HEK293T (cell line): Measurements from ENCODE around the gene POU2F2.

Source experiments
- CTCF ChIA-PET: fragments of 350-600 bp; formaldehyde crosslinking; extraction: SDS; loops from one replicate; lab custom pipeline; 2021; ENCODE audit warnings: antibody characterized with exemption, inconsistent platforms; lab: Yijun Ruan, JAX
- POLR2A ChIA-PET: fragments of 350-600 bp; formaldehyde crosslinking; extraction: SDS; loops from one replicate; lab custom pipeline; 2020; ENCODE audit warnings: antibody characterized with exemption, inconsistent platforms; lab: Yijun Ruan, JAX
- DNase-seq: peaks from one replicate; pipeline ENCODE4 v3.0.0; 2012; ENCODE audit warnings: mixed read lengths; ENCODE audit errors: extremely low spot score
- ARNT ChIP-seq: fragments of 450-650 bp; IDR thresholded peaks from 2 replicates; pipeline ENCODE4 v1.6.1; 2017; ENCODE audit warnings: mild to moderate bottlenecking
- BHLHE40 ChIP-seq: fragments of 450-650 bp; IDR thresholded peaks from 2 replicates; pipeline ENCODE4 v1.6.1; 2016; ENCODE audit warnings: mild to moderate bottlenecking, moderate library complexity, borderline replicate concordance
- CTBP1 ChIP-seq: fragments of 450-650 bp; IDR thresholded peaks from 2 replicates; pipeline ENCODE4 v1.6.1; 2016; ENCODE audit warnings: borderline replicate concordance
- ELF4 ChIP-seq: fragments of 450-650 bp; IDR thresholded peaks from 2 replicates; pipeline ENCODE4 v1.6.1; 2017; ENCODE audit warnings: antibody characterized with exemption
- FOXA1 ChIP-seq: fragments of 450-650 bp; IDR thresholded peaks from 2 replicates; pipeline ENCODE4 v1.6.1; 2016; ENCODE audit warnings: mild to moderate bottlenecking
- FOXK2 ChIP-seq: fragments of 450-650 bp; IDR thresholded peaks from 2 replicates; pipeline ENCODE4 v1.6.1; 2016; ENCODE audit warnings: mild to moderate bottlenecking
- FOXM1 ChIP-seq: fragments of 450-650 bp; IDR thresholded peaks from 2 replicates; pipeline ENCODE4 v1.6.1; 2017; ENCODE audit warnings: mild to moderate bottlenecking, borderline replicate concordance
- HDGF ChIP-seq: fragments of 450-650 bp; IDR thresholded peaks from 2 replicates; pipeline ENCODE4 v1.6.1; 2017; ENCODE audit warnings: antibody characterized with exemption, borderline replicate concordance
- L3MBTL2 ChIP-seq: fragments of 450-650 bp; conservative IDR thresholded peaks from 2 replicates; pipeline ENCODE4 v1.6.1; 2016; ENCODE audit warnings: mild to moderate bottlenecking
- LEF1 ChIP-seq: fragments of 450-650 bp; IDR thresholded peaks from 2 replicates; pipeline ENCODE4 v1.6.1; 2017; ENCODE audit warnings: mild to moderate bottlenecking, borderline replicate concordance
- NFRKB ChIP-seq: fragments of 450-650 bp; IDR thresholded peaks from 2 replicates; pipeline ENCODE4 v1.6.1; 2016; ENCODE audit warnings: mild to moderate bottlenecking, moderate library complexity
- SP1 ChIP-seq: fragments of 450-650 bp; IDR thresholded peaks from 2 replicates; pipeline ENCODE4 v1.6.1; 2017
- SUZ12 ChIP-seq: fragments of 450-650 bp; IDR thresholded peaks from 2 replicates; pipeline ENCODE4 v1.6.1; 2016; ENCODE audit warnings: mild to moderate bottlenecking
- TARDBP ChIP-seq: fragments of 450-650 bp; IDR thresholded peaks from 2 replicates; pipeline ENCODE4 v1.6.1; 2016
- ZNF384 ChIP-seq: fragments of 450-650 bp; IDR thresholded peaks from 2 replicates; pipeline ENCODE4 v1.6.1; 2016
- TF ChIP-seq, protein P1 (sequence below): fragments of 450-650 bp; IDR thresholded peaks from 2 replicates; pipeline ENCODE4 v1.6.1; 2016

The POU2F2 gene

GRCh38 chr19:42111811-42112210 lies 20.4 kb downstream of the POU2F2 start:
- CTCF ChIA-PET: no interaction called here
- POLR2A ChIA-PET: no interaction called here
- no peak for DNase-seq
- TF ChIP-seq HDGF (no peak), CTBP1 (no peak), FOXM1 (no peak), SUZ12 (no peak), SP1 (no peak), LEF1 (no peak), TARDBP (no peak), FOXA1 (no peak), L3MBTL2 (no peak), ZNF384 (no peak), ELF4 (no peak), ARNT (no peak), NFRKB (no peak), BHLHE40 (no peak)
- TF ChIP-seq, protein P1, sequence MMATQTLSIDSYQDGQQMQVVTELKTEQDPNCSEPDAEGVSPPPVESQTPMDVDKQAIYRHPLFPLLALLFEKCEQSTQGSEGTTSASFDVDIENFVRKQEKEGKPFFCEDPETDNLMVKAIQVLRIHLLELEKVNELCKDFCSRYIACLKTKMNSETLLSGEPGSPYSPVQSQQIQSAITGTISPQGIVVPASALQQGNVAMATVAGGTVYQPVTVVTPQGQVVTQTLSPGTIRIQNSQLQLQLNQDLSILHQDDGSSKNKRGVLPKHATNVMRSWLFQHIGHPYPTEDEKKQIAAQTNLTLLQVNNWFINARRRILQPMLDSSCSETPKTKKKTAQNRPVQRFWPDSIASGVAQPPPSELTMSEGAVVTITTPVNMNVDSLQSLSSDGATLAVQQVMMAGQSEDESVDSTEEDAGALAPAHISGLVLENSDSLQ: no peak

GRCh38 chr19:42111384-42111783 lies 20.9 kb downstream of the POU2F2 start:
- CTCF ChIA-PET: interaction anchor here (1.1 kb wide), 2 partner anchors 13 to 23 kb away, joined by 4 to 6 read pairs; no protein-coding TSS in a partner anchor
- DNase-seq: no peak
- POLR2A ChIA-PET: no interaction called here
- TF ChIP-seq FOXA1 (no peak), ELF4 (no peak), FOXM1 (no peak), FOXK2 (no peak)
- TF ChIP-seq, protein P1: no peak

GRCh38 chr19:42110658-42111057 lies 21.6 kb downstream of the POU2F2 start:
- DNase-seq: no peak
- CTCF ChIA-PET: interaction anchor here (1.1 kb wide), 2 partner anchors 14 to 24 kb away, joined by 4 to 6 read pairs; no protein-coding TSS in a partner anchor
- POLR2A ChIA-PET: no interaction called here
- TF ChIP-seq ELF4 (no peak), LEF1 (no peak), CTBP1 (no peak), TARDBP (no peak), ZNF384 (no peak), FOXM1 (no peak)

DNA sequence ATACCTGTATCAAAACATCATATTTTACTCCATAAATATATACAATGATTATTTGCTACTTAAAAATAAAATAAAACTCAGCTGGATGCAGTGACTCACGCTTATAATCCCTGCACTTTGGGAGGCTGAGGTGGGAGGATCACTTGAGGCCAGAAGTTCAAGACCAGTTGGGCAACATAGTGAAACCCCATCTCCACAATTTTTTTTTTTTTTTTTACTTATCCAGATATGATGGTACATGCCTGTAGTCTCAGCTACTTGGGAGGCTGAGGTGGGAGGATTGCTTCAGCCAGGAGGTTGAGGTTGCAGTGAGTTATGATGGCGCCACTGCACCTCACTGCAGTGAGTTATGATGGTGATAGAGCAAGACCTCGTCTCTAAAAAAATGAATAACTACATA lies 22.4 kb downstream of the POU2F2 start:
- DNase-seq: no peak
- TF ChIP-seq LEF1 (no peak), ELF4 (no peak), CTBP1 (no peak), FOXK2 (no peak), TARDBP (no peak), ARNT (no peak), L3MBTL2 (no peak), HDGF (no peak), NFRKB (no peak), SUZ12 (no peak), BHLHE40 (no peak), SP1 (no peak), FOXA1 (no peak)
- TF ChIP-seq, protein P1: no peak
- CTCF ChIA-PET: interaction anchor here (1.2 kb wide), 1 partner anchor 13 kb away, joined by 3 read pairs; no protein-coding TSS in a partner anchor
- POLR2A ChIA-PET: no interaction called here

- TF ChIP-seq CTBP1 (no peak), L3MBTL2 (no peak), TARDBP (no peak), SUZ12 (no peak), LEF1 (no peak), FOXK2 (no peak), FOXM1 (no peak), SP1 (no peak), FOXA1 (no peak), HDGF (no peak), ELF4 (no peak)
- TF ChIP-seq, protein P1: no peak
- CTCF ChIA-PET: interaction anchor here (0.6 to 1.7 kb wide), 14 partner anchors 11 to 281 kb away, joined by 3 to 6 read pairs (median 3); partner anchors contain the start of gene POU2F2
- peak; percentile 88 for DNase-seq
- POLR2A ChIA-PET: no interaction called here
Observed at GRCh38 chr19:42108527-42109389, 23.5 kb downstream of the POU2F2 start.

DNA sequence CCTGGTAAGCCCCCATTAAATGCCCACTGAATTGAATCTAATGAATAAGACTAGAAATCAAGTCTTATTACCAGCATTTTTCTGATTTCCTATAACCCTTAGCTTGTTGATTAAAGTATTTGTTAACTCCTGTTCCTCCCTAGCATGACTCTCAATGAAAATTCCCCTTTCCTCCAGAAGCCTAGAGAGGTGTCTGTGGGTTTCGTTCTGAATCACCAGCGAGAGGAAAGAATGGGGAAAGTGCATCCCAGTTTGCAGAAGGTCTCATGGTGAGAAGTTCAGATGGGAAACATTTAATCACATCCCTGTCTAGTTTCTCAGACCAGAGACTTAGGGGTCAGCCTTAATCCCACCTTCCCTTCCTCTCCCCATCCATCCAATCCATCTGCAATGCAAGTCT lies 26.9 kb downstream of the POU2F2 start:
- no peak for TF ChIP-seq HDGF
- TF ChIP-seq BHLHE40: no peak
- TF ChIP-seq ELF4: no peak
- TF ChIP-seq, protein P1: no peak
- no peak for TF ChIP-seq SP1
- no peak for TF ChIP-seq FOXK2
- TF ChIP-seq FOXA1: no peak
- TF ChIP-seq ARNT: no peak
- TF ChIP-seq L3MBTL2: no peak
- no peak for TF ChIP-seq SUZ12
- no peak for TF ChIP-seq LEF1
- no peak for TF ChIP-seq ZNF384
- ChIA-PET CTCF (interaction anchor here (1.4 kb wide), 1 partner anchor 142 kb away, joined by 3 read pairs; no protein-coding TSS in a partner anchor), POLR2A (no interaction called here)
- no peak for DNase-seq
